WERI-Rb-1 (cell line): ENCODE data around the gene DLG3.

ENCODE experiments used
- DNase-seq: peaks from one replicate; pipeline ENCODE4 v3.0.0-alpha.2; 2020
- H3K27ac ChIP-seq: fragments of 250-450 bp; sonication (Bioruptor Pico); 2 replicates; pipeline ENCODE4 v1.5.1; 2020; ENCODE audit warnings: mild to moderate bottlenecking, moderate library complexity
- H3K27me3 ChIP-seq: fragments of 250-450 bp; sonication (Bioruptor Pico); 2 replicates; pipeline ENCODE4 v1.5.1; 2021; ENCODE audit warnings: mild to moderate bottlenecking, low read depth, moderate library complexity; ENCODE audit not compliant: insufficient read depth, severe bottlenecking
- H3K36me3 ChIP-seq: fragments of 250-450 bp; sonication (Bioruptor Pico); 2 replicates; pipeline ENCODE4 v1.5.1; 2020; ENCODE audit warnings: mild to moderate bottlenecking, moderate library complexity
- H3K4me3 ChIP-seq: 2 replicates; pipeline ENCODE4 v1.5.1; 2011; ENCODE audit warnings: low read depth, mild to moderate bottlenecking, control low read depth, low read length
- H3K9me3 ChIP-seq: fragments of 250-450 bp; sonication (Bioruptor Pico); 2 replicates; pipeline ENCODE4 v1.5.1; 2021; ENCODE audit warnings: mild to moderate bottlenecking, moderate library complexity; ENCODE audit not compliant: severe bottlenecking
- TF ChIP-seq, protein P1 (sequence below): IDR thresholded peaks from 2 replicates; pipeline ENCODE4 v1.5.1; 2011; ENCODE audit warnings: low read depth, mild to moderate bottlenecking, control low read depth, inconsistent platforms, low read length

The DLG3 gene

GRCh38 chrX:70553516-70553915, 108.9 kb downstream of the DLG3 start:
- Histone ChIP-seq H3K9me3 (no peaks in the 10 kb centered on the region), H3K4me3 (no peak overlapping the region), H3K27me3 (peaks cover under 1% of the 10 kb centered on the region), H3K27ac (no peak overlapping the region), H3K36me3 (no peaks in the 10 kb centered on the region)
- DNase-seq = no peak
- TF ChIP-seq, protein P1, sequence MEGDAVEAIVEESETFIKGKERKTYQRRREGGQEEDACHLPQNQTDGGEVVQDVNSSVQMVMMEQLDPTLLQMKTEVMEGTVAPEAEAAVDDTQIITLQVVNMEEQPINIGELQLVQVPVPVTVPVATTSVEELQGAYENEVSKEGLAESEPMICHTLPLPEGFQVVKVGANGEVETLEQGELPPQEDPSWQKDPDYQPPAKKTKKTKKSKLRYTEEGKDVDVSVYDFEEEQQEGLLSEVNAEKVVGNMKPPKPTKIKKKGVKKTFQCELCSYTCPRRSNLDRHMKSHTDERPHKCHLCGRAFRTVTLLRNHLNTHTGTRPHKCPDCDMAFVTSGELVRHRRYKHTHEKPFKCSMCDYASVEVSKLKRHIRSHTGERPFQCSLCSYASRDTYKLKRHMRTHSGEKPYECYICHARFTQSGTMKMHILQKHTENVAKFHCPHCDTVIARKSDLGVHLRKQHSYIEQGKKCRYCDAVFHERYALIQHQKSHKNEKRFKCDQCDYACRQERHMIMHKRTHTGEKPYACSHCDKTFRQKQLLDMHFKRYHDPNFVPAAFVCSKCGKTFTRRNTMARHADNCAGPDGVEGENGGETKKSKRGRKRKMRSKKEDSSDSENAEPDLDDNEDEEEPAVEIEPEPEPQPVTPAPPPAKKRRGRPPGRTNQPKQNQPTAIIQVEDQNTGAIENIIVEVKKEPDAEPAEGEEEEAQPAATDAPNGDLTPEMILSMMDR = no peak

DNA sequence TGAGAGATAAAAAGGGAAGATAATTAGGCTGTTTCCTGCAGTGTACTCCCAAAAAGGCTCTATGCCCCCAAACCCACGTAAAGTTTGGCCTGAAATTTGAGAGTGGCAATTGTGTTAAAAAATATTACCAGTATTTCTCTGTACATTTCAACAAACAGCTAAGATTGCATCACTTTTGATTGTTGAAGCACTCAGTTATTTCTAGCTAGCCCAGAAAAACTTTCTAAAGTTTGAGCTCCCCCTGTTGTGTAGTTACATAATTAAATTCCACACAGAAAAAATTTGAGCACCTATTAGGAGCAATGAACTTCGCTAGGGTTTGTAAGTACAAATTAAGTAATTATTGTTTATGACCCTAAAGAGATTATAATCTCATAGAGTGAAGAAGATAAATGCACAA, 109.4 kb downstream of the DLG3 start:
- H3K4me3 ChIP-seq = no peak overlapping the region
- no peaks in the 10 kb centered on the region for H3K36me3 ChIP-seq
- peaks cover 2% of the 10 kb centered on the region for H3K9me3 ChIP-seq
- H3K27ac ChIP-seq = no peak overlapping the region
- TF ChIP-seq, protein P1 = no peak
- H3K27me3 ChIP-seq = peaks cover 3% of the 10 kb centered on the region
- no peak for DNase-seq

- no peak overlapping the region for H3K27ac ChIP-seq
- peaks cover 3% of the 10 kb centered on the region for H3K27me3 ChIP-seq
- DNase-seq = no peak
- peaks cover 3% of the 10 kb centered on the region for H3K9me3 ChIP-seq
- H3K4me3 ChIP-seq = no peak overlapping the region
- no peaks in the 10 kb centered on the region for H3K36me3 ChIP-seq
- TF ChIP-seq, protein P1 = no peak
Measured at GRCh38 chrX:70554523-70554922, 109.9 kb downstream of the DLG3 start.

DNA sequence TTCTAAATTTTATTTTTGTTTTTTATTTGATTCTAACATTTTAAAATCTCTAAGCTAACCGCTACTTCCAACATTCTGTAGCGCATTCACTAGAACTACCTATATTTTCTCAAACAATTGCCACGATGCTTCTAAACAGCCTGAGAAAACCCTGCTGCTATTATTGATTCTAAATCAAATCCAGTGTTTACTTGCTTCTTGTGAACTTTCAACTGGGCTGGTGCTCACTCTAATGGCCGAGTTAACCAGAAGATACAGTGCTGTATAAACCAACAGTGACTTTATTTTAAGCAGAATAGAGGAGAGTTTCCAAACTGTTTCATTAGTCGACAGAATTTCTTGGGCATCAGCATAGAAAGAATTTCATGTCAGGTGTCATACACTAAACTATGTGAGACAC, 110.3 kb downstream of the DLG3 start:
- H3K9me3 ChIP-seq = peaks cover 3% of the 10 kb centered on the region
- H3K4me3 ChIP-seq = no peak overlapping the region
- TF ChIP-seq, protein P1 = no peak
- H3K27ac ChIP-seq = no peak overlapping the region
- no peaks in the 10 kb centered on the region for H3K36me3 ChIP-seq
- H3K27me3 ChIP-seq = peaks cover 3% of the 10 kb centered on the region
- no peak for DNase-seq
